H9 (cell line): ENCODE results near the gene SHANK3. TPM values are rescaled to one million over a fixed set of nuclear protein-coding genes. Genes with fewer than 3 reads are reported as not detected.

Experiments
- DNase-seq: peaks from one replicate; pipeline ENCODE4 v3.0.0-alpha.2; 2017
- H2AFZ ChIP-seq: one replicate; pipeline ENCODE4 v1.6.1; 2013; ENCODE audit warnings: mild to moderate bottlenecking, low read length, control low read depth, moderate library complexity
- H2AK5ac ChIP-seq: 2 replicates; pipeline ENCODE4 v1.6.1; 2013; ENCODE audit warnings: low read length, control low read depth, mixed read lengths; ENCODE audit not compliant: insufficient read length
- H2BK120ac ChIP-seq: one replicate; pipeline ENCODE4 v1.6.1; 2013; ENCODE audit warnings: low read depth, mild to moderate bottlenecking, low read length, control low read depth, inconsistent platforms; ENCODE audit not compliant: poor library complexity, severe bottlenecking
- H2BK12ac ChIP-seq: 2 replicates; pipeline ENCODE4 v1.6.1; 2013; ENCODE audit warnings: low read length, control low read depth, mixed read lengths, low read depth; ENCODE audit not compliant: insufficient read length
- H2BK15ac ChIP-seq: 2 replicates; pipeline ENCODE4 v1.6.1; 2013; ENCODE audit warnings: low read depth, low read length, control low read depth
- H2BK20ac ChIP-seq: one replicate; pipeline ENCODE4 v1.6.1; 2013; ENCODE audit warnings: low read depth, mild to moderate bottlenecking, low read length, control low read depth, inconsistent platforms; ENCODE audit not compliant: poor library complexity, severe bottlenecking
- H2BK5ac ChIP-seq: 2 replicates; pipeline ENCODE4 v1.6.1; 2013; ENCODE audit warnings: low read length, control low read depth, mixed read lengths; ENCODE audit not compliant: insufficient read length
- H3K14ac ChIP-seq: 2 replicates; pipeline ENCODE4 v1.6.1; 2013; ENCODE audit warnings: low read length, control low read depth; ENCODE audit not compliant: insufficient read depth
- H3K18ac ChIP-seq: 2 replicates; pipeline ENCODE4 v1.6.1; 2013; ENCODE audit warnings: low read depth, mild to moderate bottlenecking, mixed read lengths, low read length, control low read depth; ENCODE audit not compliant: insufficient read length
- H3K23ac ChIP-seq: 2 replicates; pipeline ENCODE4 v1.6.1; 2013; ENCODE audit warnings: low read length, control low read depth, mixed read lengths, low read depth; ENCODE audit not compliant: insufficient read length
- H3K23me2 ChIP-seq: 2 replicates; pipeline ENCODE4 v1.6.1; 2013; ENCODE audit warnings: low read depth, mild to moderate bottlenecking, mixed read lengths, low read length, control low read depth; ENCODE audit not compliant: insufficient read length, poor library complexity, severe bottlenecking
- H3K27ac ChIP-seq: 2 replicates; pipeline ENCODE4 v1.5.1; 2013; ENCODE audit warnings: low read length, control low read depth, mixed read lengths, low read depth; ENCODE audit not compliant: insufficient read length
- H3K27me3 ChIP-seq: 2 replicates; pipeline ENCODE4 v1.6.1; 2013; ENCODE audit warnings: low read length, control low read depth, inconsistent platforms; ENCODE audit not compliant: insufficient read depth
- H3K4ac ChIP-seq: 2 replicates; pipeline ENCODE4 v1.6.1; 2013; ENCODE audit warnings: low read depth, mild to moderate bottlenecking, control low read depth, inconsistent platforms, low read length, moderate library complexity
- H3K4me1 ChIP-seq: 2 replicates; pipeline ENCODE4 v1.6.1; 2013; ENCODE audit warnings: low read length, control low read depth, inconsistent platforms; ENCODE audit not compliant: insufficient read depth
- H3K4me2 ChIP-seq: 2 replicates; pipeline ENCODE4 v1.6.1; 2013; ENCODE audit warnings: low read length, control low read depth, mixed read lengths; ENCODE audit not compliant: insufficient read length, insufficient read depth
- H3K56ac ChIP-seq: 2 replicates; pipeline ENCODE4 v1.6.1; 2013; ENCODE audit warnings: low read depth, mild to moderate bottlenecking, mixed read lengths, low read length, control low read depth; ENCODE audit not compliant: insufficient read length
- H3K79me1 ChIP-seq: 2 replicates; pipeline ENCODE4 v1.6.1; 2013; ENCODE audit warnings: low read depth, mild to moderate bottlenecking, moderate library complexity, low read length, control low read depth, inconsistent platforms; ENCODE audit not compliant: insufficient read depth, poor library complexity, severe bottlenecking
- H3K79me2 ChIP-seq: 2 replicates; pipeline ENCODE4 v1.6.1; 2013; ENCODE audit warnings: low read length, control low read depth, inconsistent platforms; ENCODE audit not compliant: insufficient read depth
- H3K9ac ChIP-seq: 2 replicates; pipeline ENCODE4 v1.6.1; 2013; ENCODE audit warnings: low read length, control low read depth, mixed read lengths; ENCODE audit not compliant: insufficient read length; ENCODE audit errors: extremely low read depth
- H3K9me3 ChIP-seq: one replicate; pipeline ENCODE4 v1.6.1; 2013; ENCODE audit warnings: low read depth, low read length, inconsistent platforms; ENCODE audit not compliant: control insufficient read depth
- H3T11ph ChIP-seq: one replicate; pipeline ENCODE4 v1.6.1; 2013; ENCODE audit warnings: mild to moderate bottlenecking, low read length, control low read depth, inconsistent platforms
- H4K20me1 ChIP-seq: one replicate; pipeline ENCODE4 v1.6.1; 2013; ENCODE audit not compliant: control insufficient read depth, insufficient read length, insufficient read depth
- H4K5ac ChIP-seq: 2 replicates; pipeline ENCODE4 v1.6.1; 2013; ENCODE audit warnings: low read depth, mild to moderate bottlenecking, mixed read lengths, low read length, control low read depth; ENCODE audit not compliant: insufficient read length
- H4K8ac ChIP-seq: replicated peaks from 2 replicates; pipeline ENCODE4 v1.6.1; 2013; ENCODE audit warnings: low read length, control low read depth, mixed read lengths, low read depth; ENCODE audit not compliant: insufficient read length
- H4K91ac ChIP-seq: 2 replicates; pipeline ENCODE4 v1.6.1; 2013; ENCODE audit warnings: low read depth, mild to moderate bottlenecking, moderate library complexity, mixed read lengths, low read length, control low read depth; ENCODE audit not compliant: insufficient read length
- H3K27ac Mint-ChIP-seq, 3 experiments: 2 replicates in 2 of 3; 3 replicates in 1 of 3; pipeline ENCODE4 v1.8.0; 2020 to 2021; ENCODE audit warnings: mixed read lengths in 3 of 3, mild to moderate bottlenecking in 1 of 3, moderate library complexity in 1 of 3
- H3K27me3 Mint-ChIP-seq: 2 replicates; pipeline ENCODE4 v1.8.0; 2021; ENCODE audit warnings: low read depth, mild to moderate bottlenecking, moderate library complexity, mixed read lengths
- H3K36me3 Mint-ChIP-seq, 3 experiments: 2 replicates in 2 of 3; 3 replicates in 1 of 3; pipeline ENCODE4 v1.8.0; 2020 to 2021; ENCODE audit warnings: low read depth in 3 of 3, mixed read lengths in 3 of 3; ENCODE audit not compliant: insufficient read depth in 1 of 3
- H3K4me1 Mint-ChIP-seq, 2 experiments: 2 replicates each; pipeline ENCODE4 v1.8.0; 2020; ENCODE audit warnings: mixed read lengths in 2 of 2
- H3K4me3 Mint-ChIP-seq, 2 experiments: 2 replicates in 1 of 2; 3 replicates in 1 of 2; pipeline ENCODE4 v1.8.0; 2020 to 2021; ENCODE audit warnings: mild to moderate bottlenecking in 2 of 2, mixed read lengths in 2 of 2, moderate library complexity in 1 of 2
- H3K9me3 Mint-ChIP-seq, 2 experiments: 2 replicates in 1 of 2; 3 replicates in 1 of 2; pipeline ENCODE4 v1.8.0; 2020; ENCODE audit warnings: mild to moderate bottlenecking in 2 of 2, mixed read lengths in 2 of 2, moderate library complexity in 1 of 2
- CTCF ChIP-seq: fragments of 200-600 bp; sonication (generic); conservative IDR thresholded peaks from 3 replicates; pipeline ENCODE4 v1.8.0; 2021; ENCODE audit warnings: antibody characterized with exemption, mild to moderate bottlenecking
- WGBS: extraction: QIAGEN DNeasy Blood & Tissue Kit; methylation state at CpG from one replicate; pipeline ENCODE4 v1.1.7; 2013; ENCODE audit warnings: missing lambda C conversion rate, low lambda C conversion rate, mixed read lengths; ENCODE audit not compliant: insufficient read length; ENCODE audit errors: extremely low coverage; 5-methylcytosine and 5-hydroxymethylcytosine counted together
- total RNA-seq: library from RNA; stranded (reverse); gene quantifications from 2 replicates; pipeline ENCODE4 v1.2.1, GENCODE V29; 2021

SHANK3 gene
- total RNA-seq, 1 experiment from 2014 or later, result 8.7 TPM

- Histone ChIP-seq H2BK15ac (no peak overlapping the region), H2AFZ (no peak overlapping the region), H3K9ac (no peak overlapping the region), H2BK5ac (no peak overlapping the region), H3K23ac (no peak overlapping the region), H2BK12ac (no peak overlapping the region), H3K23me2 (no peaks in the 10 kb centered on the region), H2BK20ac (no peak overlapping the region), H3K79me2 (no peaks in the 10 kb centered on the region), H3K9me3 (no peaks in the 10 kb centered on the region), H3K27me3 (peaks cover 5% of the 10 kb centered on the region; the same call in 1 of the 2 replicates), H3K4me2 (no peak overlapping the region), H4K91ac (no peak overlapping the region), H3T11ph (no peak overlapping the region), H2AK5ac (no peak overlapping the region), H3K79me1 (no peaks in the 10 kb centered on the region), H3K56ac (no peak overlapping the region), H3K18ac (no peak overlapping the region), H3K4ac (no peak overlapping the region), H4K5ac (no peak overlapping the region), H3K14ac (no peak overlapping the region), H4K8ac (no peak overlapping the region), H4K20me1 (no peaks in the 10 kb centered on the region), H3K27ac (no peak overlapping the region), H3K4me1 (no peaks in the 10 kb centered on the region), H2BK120ac (no peak overlapping the region)
- Mint-ChIP-seq H3K27me3 (peaks cover 30% of the 10 kb centered on the region), H3K27ac (no peak overlapping the region), H3K36me3 (peaks cover 0 to 4% (median 4%) of the 10 kb centered on the region in 3 experiments; a peak in 3 of 7 replicates), H3K4me1 (no peaks in the 10 kb centered on the region), H3K4me3 (no peak overlapping the region), H3K9me3 (no peaks in the 10 kb centered on the region; a peak in 1 of 5 replicates)
- no CpG with 5 or more reads among the region's 5 CpGs for WGBS
- no peak for DNase-seq
- no peak for TF ChIP-seq CTCF
These were observed 41.0 kb downstream of the SHANK3 start for GRCh38 chr22:50713571-50714056.
